Measurements from ENCODE around the gene PSMA8.

- TF ChIP-seq RAD21 (conservative IDR thresholded peaks at IDR 0.05 in 1 of 2, IDR thresholded peaks at IDR 0.05 in 1 of 2) (no peak), FOSB (CRISPR knock-in tag; IDR thresholded peaks at IDR 0.05) (no peak), POLR2A (IDR thresholded peaks at IDR 0.05; ENCODE audit: low read length) (no peak), HDAC2 (IDR thresholded peaks at IDR 0.05) (no peak), REST (IDR thresholded peaks at IDR 0.05) (no peak), USF2 (IDR thresholded peaks at IDR 0.05) (no peak), PHF8 (IDR thresholded peaks at IDR 0.05; ENCODE audit: borderline replicate concordance, low read depth) (no peak), CTCF (IDR thresholded peaks at IDR 0.05) (no peak), ESRRA (IDR thresholded peaks at IDR 0.05; ENCODE audit: borderline replicate concordance, low read length) (no peak), CEBPB (IDR thresholded peaks at IDR 0.05) (no peak), MYC (IDR thresholded peaks at IDR 0.05; ENCODE audit: borderline replicate concordance, low read length) (no peak)
Observed at GRCh38 chr18:26121476-26121875, 12.2 kb upstream of the PSMA8 start.

Measured in A549 (cell line).